GM19324 (cell line): ENCODE data around the gene TRIM75.
A peak's percentile ranks its signal among the peaks of the same experiment; 100 is the strongest.
"Not testable (repeated sequence)": the region's sequence is repeated elsewhere in the genome, so short reads cannot be mapped to it uniquely, and the experiment has no call there.

ENCODE experiments used
- ATAC-seq: cut with Tn5 transposase; IDR thresholded peaks from one replicate; pipeline ENCODE4 v1.9.1; 2021; ENCODE audit warnings: mild to moderate bottlenecking, moderate library complexity; ENCODE audit not compliant: unreplicated experiment, low FRiP score

Gene TRIM75

DNA sequence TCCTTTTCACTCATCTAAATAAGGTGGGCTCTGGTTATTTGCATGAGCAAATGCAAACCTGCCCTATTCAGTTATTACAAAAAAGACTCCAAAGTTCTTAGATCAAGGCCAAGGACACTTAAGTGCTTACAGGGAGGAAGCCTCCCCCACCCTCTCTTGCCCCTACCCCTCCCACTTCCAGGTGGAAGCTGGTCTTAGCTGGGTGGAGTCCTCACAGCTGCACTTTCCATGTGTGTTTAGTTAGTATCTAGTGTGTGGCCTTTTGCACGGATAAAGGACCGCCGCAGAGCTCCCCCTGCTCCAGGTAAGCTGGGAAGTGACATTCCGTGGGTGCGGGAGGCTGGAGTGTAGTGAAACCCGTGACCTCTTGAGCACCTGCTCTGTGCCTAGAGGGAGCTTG is at the start of gene TRIM75:
Gene TRIM75, plus strand, starts transcription at position 222 of the 400 bp plus-strand sequence. CDS start 5,282 bp downstream, outside the sequence.
- no peak for ATAC-seq

- no peak for ATAC-seq
Measured at GRCh38 chr4:165005352-165005925, 48.2 kb upstream of the TRIM75 start.

DNA sequence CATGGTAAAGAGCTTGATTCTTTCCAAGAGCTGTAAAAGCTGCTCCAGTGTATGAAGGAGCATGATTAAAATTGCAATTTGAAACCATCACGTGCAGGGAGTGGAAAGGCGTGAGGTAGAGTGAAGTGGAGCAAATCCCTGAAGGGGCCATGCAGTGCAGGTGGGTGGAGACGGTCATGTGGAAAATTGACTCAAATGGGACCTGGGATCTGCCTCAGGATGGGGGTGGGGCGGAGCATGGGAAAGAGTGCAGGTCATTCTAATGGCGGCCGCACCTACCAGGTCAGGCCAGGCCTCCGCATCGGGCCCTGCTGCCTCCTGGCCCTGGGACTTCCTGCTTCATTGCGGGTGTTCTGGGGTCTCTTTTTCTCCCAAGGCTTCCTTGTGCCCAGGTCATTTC is 47.2 kb upstream of the TRIM75 start:
- no peak for ATAC-seq

- ATAC-seq: no peak
Measured at GRCh38 chr4:165006886-165007285, 46.8 kb upstream of the TRIM75 start.

DNA sequence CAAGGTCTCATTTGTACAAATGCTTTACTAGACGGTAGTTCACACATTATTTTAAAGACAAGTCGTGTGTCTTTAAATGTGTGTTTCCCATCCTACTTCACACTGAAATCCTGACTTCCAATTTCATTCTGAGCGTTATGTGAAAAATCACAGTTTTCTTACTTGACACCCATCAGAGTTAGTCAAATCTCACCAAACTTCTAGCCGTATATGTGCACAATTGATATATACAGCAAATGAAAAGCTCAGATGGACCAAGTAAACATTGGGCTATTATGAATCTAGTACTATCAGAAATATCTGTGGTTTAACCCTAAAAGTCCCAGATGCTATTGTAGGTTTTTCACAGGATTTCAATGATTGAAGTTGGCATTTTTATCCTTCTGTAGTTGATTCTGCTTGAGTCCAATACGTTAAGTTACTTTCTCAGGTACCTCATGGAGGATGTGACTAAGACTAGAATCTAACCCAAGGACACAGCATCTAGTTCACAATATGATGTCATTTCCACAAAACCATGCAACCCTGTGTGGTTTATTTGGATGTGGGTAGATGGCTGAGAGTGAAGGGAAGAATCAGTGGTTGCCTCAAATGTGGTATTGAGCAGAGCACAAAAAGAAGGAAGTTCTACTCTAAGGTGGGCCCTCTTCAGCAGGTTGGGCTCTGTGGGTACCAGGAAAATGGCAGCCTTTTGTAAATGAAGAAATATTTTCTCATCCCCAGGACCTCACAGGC is 44.0 kb upstream of the TRIM75 start:
- ATAC-seq: no peak

GRCh38 chr4:165010487-165010886 is 43.2 kb upstream of the TRIM75 start:
- ATAC-seq: no peak

DNA sequence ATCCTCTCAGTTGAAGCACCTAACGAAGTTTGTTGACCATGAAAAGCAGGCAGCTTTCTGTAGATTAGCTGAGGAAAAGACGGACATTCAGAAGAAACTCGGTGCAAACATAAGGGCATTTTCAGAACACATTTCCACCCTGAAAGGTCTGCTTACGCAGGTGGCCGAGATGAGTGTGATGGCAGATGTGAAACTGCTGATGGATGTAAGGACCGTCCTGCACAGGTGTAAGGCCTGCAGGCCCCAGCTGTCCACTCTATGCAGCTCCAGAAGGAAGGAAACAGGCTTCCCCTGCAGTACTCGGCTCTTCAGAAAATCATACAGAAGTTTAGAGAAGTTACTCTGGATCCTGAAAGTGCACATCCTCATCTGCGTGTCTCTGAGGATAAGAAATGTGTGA is 42.7 kb upstream of the TRIM75 start:
- no peak for ATAC-seq

GRCh38 chr4:165011403-165011802 is 42.3 kb upstream of the TRIM75 start:
- ATAC-seq: no peak

- ATAC-seq: no peak
Measured at GRCh38 chr4:165013691-165014090, 40.0 kb upstream of the TRIM75 start.

DNA sequence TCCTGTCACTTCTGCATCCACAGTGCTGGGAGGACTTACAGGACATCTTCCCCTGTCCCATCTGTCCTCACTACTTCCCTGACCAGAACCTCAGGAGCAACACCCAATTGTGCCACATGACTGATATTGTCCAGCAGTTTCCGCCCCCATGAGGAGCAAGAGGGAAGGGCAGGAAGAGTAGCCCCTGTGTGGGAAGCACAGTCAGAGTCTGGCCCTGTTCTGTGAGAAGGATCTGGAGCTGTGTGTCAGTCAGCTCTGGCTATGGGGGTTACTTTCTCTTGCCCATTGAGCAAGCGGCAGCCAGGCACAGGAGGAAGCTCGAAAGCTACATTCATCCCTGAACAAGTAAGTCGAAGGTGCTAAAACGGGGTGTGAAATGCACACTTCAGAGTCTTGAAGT is 36.7 kb upstream of the TRIM75 start:
- ATAC-seq: peak; percentile 54

GRCh38 chr4:165019995-165020394 is 33.7 kb upstream of the TRIM75 start:
- ATAC-seq: not testable (repeated sequence)

GRCh38 chr4:165025782-165026181 is 27.9 kb upstream of the TRIM75 start:
- ATAC-seq: not testable (repeated sequence)

GRCh38 chr4:165027762-165028402 is 25.8 kb upstream of the TRIM75 start:
- ATAC-seq: no peak

DNA sequence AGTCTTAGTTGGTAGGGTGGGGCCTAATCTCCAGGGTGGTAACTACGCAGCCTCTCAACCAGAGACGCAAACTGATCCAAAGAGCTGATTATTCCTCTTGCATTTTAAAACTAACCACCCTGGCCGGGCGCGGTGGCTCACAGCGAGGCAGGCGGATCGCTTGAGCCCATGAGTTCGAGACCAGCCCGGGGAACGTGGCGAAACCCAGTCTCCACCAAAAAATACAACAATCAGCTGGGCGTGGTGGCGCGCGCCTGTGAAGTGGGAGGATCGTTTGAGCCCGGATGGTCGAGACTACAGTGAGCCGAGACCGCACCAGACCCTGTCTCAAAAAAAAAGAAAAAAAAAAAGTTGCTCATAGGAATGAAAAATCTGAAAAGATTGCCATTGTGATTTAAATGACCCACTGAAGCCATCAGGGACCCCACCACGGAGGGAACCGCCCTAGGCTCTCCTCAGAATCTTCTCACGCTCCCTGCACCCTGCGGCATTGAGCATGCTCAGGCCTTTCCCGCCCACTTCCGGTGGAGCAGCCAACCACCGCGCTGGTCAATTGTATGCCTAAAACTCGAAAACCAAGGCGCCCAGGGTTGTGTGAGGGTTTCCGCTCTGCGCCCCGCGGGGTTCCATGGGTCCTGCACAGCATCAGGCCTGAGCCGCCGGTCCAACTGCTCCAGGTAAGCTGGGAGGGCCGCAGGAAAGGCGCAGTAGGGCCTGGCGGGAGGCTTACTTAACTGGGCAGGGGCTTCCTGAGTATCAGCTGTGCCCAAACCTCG is 22.0 kb upstream of the TRIM75 start, which contains the start of gene TRIM60:
Gene TRIM60, plus strand, starts transcription at position 564 of the 776 bp plus-strand sequence. CDS start 8,074 bp downstream, outside the sequence.
- no peak for ATAC-seq

- no peak for ATAC-seq
Measured at GRCh38 chr4:165048170-165048569, 5.5 kb upstream of the TRIM75 start.

DNA sequence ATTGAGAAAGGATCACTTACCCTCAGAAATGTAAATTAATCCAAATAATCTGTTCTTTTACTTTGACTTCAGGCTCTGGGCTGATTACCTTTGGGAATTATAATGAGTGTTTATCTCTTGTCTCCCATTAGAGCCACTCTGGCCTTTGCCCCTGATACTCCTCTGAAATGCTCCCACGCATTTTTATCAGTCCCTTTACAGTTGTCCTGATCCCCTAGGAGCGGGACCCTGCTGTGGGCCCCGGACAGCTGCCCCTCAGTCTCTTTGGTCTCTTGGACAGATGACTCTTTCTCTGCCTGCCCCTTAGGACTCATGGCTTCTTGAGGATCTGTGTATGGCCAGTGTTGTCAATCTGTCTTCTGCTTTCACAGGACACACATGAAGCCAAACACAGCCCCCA is 1.0 kb upstream of the TRIM75 start:
- ATAC-seq: no peak

- no peak for ATAC-seq
Measured at GRCh38 chr4:165055601-165056000, 1.9 kb downstream of the TRIM75 start.

DNA sequence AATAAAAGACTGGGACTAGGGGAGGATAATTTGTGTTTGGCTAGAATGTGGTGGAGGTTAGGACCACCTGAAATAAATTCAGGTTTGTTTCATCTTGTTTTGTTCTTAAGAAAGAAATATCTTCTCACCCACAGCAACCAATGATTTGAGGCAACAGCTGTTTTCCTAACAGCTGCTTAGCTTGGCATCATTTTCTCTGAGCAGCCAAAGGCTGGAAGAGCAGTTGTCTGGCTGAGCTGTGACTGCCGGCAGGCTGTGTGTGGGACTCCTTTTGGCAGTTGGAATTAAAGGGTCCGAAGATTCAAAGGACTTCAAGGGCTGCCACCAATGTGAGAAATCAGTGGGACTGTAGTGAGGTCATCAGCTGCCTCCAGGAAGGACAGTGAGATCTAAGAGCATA is 5.0 kb downstream of the TRIM75 start:
- ATAC-seq: no peak

DNA sequence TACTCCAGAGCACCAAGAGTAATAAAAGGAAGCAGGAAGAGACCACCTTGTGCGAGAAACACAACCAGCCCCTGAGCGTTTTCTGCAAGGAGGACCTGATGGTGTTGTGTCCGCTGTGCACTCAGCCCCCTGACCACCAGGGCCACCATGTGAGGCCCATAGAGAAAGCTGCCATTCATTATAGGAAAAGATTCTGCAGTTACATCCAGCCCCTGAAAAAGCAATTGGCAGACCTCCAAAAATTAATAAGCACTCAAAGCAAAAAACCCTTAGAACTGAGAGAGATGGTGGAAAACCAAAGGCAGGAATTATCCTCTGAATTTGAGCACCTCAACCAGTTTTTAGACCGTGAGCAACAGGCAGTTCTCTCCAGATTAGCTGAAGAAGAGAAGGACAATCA is 5.7 kb downstream of the TRIM75 start:
- ATAC-seq: no peak

GRCh38 chr4:165060938-165061337 is 7.3 kb downstream of the TRIM75 start:
- ATAC-seq: no peak

GRCh38 chr4:165070560-165070959 is 16.9 kb downstream of the TRIM75 start:
- no peak for ATAC-seq
